NCI-H1694 treated with DMSO at 0.1 percent for 48 hours (cell line): ENCODE results near the gene MIB2.

Experiments used
- DNase-seq: peaks from one replicate; lab custom pipeline; 2025; lab: John Stamatoyannopoulos, UW

Gene MIB2

DNA sequence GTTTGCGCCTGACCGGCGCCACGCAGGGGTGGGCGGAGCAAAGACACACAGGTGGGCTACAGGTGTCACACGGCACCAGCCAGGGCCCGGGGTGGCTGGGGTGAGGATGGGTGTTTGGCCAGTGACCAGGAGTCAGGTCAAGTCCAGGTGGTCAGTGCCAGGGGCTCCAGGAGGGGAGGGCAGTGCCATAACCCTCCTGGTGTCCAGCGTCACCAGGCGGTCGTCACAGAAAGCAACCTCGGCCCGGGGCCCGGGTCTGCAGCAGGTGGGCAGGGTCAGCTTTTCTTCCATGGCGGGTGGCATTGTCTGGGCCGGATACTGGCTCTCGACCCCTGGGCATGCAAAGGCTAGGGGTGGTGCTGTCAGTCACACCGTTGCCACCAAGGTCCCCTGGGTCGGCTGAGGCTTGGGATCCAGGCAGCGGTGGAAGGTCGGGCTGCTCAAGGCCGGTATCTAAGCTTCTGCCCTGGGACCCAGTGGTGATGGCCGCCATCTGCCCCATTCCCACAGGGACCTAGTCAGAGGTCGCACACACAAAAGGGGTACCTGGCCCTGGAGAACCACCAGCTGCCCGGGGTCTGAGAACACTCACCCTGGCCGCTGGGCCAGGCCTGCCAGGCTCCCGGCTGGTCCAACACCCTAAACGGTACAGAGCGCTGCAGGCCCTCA lies 17.1 kb upstream of the MIB2 start:
- no peak for DNase-seq

DNA sequence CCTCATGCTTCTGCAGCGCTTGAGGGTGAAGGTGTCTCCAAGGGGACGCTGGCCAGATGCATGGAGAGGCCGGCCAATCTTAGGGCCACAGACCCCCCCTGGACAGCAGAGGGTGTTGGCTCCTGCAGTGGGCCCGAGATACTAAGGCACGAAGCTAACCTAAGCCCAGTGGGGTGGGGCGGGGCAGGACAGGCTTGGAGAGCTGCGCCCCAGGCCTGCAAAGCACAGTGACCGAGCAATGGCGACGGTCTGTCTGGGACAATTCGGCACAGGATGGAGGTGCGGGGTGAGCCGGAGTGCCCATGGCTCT lies 16.6 kb upstream of the MIB2 start:
- no peak for DNase-seq

DNA sequence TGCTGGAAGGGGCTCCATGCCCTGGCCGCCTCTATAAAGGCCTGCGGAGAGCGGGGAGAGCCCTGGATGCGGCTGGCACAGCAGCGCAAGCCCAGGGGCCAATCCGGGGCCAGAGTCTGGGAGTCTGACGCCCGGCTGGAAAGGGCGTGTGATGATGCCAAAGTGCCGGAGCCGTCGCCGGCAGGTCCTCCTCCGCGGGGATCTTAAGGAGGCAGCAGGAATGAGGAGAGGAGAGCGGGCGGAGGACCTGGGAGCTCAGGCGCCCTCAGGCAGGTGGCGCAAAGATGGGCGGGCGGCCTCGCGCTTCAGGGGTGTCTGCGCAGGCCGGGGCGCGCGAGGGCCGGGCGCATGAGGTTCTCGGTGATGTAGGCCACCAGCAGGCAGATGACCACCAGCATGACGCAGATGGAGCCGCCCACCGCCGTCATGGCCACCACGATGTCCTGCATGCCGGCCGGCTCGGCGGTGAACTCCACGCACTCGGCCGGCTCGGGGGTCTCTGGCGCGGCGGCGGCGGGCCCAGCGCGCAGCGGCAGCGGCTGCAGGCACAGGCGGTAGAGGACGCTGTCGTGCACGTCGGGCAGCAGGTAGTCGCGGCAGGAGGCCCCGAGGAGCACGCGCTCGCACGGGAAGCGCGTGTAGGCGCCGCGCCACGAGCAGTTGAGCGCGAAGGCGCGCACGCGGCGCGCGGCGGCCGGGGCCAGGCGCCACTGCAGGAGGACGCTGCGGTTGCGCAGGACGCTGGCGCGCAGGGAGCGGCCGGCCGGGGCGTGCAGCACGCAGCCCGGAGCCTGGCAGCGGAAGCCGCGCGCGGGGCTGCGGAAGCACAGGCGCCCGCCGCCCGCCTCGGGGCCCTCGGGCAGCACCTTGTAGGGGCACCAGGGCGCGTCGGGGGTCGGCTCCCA lies 16.0 kb upstream of the MIB2 start:
- no peak for DNase-seq

DNA sequence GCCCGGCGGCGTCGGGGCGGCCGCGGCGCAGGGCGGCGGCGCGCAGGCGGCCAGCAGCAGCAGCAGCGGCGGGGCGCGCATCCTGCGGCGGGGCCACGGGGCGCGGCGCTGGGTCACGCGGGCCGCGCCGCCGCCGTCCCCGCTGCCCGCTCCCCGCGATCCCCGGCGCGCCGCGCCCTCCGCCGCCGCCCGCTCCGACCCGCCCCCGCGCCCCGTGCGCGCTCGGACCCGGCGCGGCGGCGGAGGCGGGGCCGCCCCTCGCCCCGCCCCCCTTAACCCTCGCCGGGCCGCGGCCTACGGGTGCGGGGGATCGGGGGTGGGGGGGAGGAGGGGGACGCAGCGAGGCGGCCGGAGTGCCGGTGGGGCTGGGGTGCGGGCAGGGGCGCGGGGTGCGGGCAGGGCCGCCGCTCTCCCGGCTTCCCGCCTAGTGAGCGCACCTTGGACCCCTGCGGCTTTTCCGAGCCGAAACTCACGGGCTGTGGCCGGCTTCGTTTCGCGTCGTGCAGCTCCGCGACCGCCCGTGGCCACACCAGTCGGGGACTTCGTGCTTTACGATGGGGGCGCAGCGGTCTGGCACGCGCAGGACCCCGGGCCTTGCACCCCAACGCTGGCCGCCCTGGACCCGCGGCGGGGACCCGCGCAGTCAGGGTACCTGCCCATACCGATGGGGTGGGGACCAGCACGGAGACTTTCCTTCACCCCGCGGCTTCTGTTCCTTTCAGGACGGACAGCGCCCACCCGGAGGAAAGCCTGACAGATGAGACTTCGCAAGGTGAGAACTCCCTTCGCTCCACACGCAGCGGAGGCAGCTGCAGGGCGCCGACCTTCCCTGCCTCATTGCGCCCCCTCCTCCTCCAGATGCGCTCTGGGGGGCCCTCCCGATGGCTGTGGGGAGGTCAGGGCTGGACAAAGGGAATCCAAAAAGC lies 15.1 kb upstream of the MIB2 start, which contains the start of gene FNDC10:
FNDC10 (minus strand) TSS at position 201 of the 926 bp plus-strand sequence; CDS start at position 81, 120 bp downstream.
- no peak for DNase-seq

DNA sequence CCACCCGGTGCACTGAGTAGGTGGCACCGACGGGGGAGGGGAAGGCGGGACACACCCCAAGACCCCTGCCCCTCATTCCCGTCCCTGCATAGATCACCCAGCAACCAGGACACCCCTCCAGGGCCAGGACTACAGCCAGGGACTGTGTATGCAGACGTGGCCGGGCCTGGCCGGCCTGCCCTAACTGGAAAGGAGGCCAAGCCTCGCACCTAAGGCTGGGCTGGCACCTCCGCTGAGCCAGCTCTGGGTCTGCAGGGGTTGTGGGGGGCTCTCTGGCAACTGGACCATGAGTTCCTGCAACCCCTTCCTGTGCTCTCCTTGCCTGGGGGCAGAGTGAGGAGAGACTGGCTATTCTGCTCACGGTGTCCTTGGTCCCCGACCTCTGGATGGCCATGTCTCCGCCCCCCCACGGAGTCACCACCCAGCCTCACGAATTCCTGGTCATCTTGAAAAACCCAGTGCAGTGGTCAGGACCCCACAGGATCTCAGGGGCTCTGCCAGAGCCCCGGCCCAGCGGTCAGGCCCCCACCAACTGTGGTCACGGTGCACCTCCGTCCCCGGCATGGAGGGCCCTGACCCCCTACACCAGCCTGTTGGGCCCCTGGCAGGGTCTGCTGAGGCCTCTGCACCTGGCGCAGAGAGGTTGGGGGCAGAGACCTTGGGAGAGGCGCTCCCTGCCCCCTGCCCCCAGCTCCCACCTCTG lies 14.3 kb upstream of the MIB2 start:
- no peak for DNase-seq

DNA sequence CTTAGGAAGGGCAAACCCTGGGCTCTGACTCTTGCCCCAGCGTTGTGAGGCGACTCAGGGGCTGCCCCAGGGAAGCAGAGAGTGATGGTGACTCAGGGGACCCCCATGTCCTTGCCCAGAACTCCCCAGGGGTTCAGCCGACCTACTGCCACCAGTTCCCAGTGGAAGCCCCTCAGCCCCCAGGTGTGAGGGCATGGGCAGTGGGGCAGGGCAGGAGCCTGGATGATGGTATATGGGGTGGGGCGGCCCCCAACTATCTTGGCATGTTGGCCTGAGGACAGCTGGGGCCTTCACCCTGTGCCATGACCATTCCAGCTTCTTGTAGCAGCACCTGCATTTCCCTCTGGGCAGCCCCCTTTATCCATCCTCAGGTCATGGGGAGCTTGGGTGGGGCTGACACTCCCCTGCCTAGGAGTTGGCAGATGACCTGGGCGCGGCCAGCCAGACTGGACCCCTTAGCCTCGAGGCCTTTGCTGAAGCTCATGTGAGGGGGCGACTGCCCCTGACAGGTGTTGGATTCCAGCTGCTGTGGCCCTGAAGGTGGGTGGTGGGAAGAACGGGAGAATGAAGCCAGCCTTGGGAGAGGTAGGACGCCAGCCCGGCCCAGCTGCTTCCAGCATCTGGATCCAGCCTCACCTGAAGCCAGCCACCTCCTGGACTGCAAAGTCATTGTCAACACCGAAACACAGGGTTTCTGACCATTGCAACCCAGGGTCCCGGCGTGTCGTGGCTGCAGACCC lies 13.6 kb upstream of the MIB2 start:
- no peak for DNase-seq

DNA sequence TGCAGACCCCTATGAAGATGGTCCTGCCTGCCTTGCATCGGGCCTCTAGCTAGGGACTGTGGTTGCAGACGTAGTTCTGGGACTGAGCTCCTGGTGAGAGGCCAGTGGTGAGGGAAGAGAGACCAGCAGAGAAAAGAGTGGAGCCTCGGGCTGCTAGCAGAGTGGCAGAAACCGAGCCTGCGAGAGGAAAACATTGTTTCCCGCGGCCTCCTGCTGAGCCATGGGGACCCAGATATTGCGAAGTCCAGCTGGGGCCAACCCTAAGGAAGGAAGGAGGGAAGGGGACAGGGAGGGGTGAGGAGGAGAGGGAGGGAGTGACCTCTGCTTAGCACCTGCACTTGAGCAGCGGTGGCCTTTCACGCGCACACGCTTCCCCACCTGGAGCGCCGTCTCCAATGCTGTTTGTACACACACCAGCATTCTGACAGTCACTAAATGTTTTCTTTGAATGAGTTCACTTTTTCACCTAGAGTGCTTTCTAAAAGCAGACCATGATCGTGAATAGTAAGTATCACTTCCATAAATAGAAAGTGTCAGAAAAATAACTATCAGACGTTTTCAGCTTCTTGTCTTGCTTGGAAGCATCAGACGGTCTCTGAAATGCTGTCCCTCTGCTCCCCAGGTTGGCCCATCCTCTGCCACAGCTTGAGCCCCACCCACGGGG lies 12.9 kb upstream of the MIB2 start:
- DNase-seq = no peak

DNA sequence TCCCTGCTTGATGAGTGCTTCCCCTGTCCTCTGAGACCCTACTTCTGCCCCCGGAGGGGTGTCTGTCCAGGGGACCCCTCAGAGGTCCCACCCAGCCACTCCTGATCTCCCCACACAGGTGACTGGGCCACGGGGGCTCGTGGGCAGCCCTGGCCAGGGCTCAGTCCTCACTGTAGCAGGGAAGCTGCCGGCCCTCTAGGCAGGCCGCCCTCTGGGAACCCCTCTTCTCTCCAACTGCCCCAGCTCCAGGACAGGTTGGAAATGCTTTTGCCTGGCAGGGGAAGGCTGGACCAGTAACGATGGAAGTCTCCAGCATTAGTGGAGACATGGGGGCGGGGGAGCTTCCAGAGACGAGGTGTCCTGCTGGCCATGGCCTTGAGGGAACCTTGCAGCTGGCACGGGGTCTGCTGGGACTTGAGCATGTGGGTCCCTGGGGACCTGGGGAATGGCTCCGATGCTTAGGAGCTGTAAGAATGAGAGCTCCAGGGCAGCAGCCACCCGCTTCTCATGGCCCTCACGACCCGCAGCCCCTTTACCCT lies 12.3 kb upstream of the MIB2 start:
- DNase-seq = no peak

DNA sequence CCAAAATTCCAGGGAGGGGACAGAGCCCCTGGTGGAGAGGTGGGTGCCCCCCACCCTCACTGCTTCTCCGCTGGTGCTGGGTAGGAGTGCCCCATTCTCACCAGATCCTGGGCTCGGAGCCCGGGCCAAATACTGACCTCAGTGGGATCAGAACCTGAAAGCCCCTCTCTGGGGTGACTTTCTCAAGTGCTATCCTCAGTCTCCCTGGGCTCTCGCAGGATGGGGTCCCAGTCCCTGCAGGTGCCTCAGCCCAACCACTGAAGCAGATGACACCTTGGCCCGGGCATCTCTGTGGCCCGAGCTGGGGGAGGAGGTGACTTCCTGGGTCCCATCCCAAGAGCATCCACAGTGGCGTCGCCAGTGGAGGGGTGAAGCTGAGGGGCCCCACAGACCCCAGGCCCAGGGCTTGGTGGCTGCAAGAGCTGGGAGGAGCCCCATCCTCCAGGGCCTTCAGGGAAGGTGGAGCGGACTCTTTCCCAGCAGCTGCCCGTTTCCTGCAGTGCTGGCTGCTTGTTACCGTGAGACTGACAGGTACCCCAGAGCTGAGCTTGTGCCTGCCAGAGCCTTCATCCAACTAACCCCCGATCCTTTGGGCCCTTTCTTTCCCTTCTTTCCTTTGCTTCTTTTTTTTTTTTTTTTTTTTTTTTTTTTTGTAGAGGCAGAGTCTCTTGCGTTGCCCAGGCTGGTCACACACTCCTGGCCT lies 11.5 kb upstream of the MIB2 start:
- DNase-seq = no peak

DNA sequence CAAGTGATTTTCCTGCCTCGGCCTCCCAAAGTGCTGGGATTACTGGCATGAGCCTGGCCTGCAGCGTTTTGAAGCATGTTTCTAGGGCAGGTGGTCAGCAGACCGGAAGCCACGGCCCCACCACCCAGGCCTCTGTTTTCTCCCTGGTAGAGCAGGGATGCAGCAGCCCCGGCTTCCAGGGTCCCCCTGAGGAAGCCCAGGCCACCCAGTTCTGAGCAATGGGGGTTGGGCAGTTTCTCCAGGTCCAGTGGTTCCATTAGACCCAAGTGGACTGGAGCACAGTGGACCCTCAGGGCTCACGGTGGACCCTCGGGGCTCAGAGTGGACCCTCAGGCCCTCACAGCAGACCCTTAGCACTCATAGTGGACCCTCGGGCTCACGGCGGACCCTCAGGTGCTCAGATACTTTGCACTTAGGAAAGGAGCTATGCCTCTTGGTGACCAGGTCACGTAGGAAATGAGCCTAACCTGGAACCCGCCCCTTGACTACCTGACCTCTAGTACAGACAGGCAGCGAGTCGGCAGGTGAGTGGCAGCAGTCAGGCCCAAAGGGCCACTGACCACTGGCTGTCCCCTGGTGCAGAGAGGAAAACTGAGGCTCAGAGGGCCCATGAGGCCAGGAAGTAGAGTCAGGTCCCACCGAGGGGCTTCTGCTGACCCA lies 10.8 kb upstream of the MIB2 start:
- DNase-seq = no peak

DNA sequence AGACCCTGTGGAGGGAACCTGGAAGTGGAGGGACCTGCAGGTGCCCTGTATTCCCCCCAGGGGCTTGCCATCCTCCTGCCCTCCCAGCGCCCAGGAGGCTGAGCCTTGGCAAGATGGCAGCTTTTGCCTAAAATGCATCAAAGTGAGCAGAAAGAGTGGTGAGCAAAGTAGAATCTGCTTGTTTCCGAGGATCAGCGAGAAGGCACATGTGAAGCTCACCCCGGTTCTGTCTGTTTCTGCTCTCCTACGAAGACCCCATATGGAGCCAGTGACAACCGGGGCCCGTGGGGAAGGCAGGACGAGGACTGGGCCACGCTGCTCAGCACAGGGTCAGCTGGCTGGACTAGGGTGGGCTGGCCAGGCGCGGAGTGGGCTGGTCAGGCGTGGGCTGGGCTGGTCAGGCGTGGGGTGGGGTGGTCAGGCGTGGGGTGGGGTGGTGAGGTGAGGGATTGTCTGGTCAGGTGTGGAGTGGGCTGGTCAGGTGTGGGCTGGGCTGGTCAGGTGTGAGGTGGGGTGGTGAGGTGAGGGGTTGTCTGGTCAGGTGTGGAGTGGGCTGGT lies 10.2 kb upstream of the MIB2 start:
- DNase-seq = no peak

DNA sequence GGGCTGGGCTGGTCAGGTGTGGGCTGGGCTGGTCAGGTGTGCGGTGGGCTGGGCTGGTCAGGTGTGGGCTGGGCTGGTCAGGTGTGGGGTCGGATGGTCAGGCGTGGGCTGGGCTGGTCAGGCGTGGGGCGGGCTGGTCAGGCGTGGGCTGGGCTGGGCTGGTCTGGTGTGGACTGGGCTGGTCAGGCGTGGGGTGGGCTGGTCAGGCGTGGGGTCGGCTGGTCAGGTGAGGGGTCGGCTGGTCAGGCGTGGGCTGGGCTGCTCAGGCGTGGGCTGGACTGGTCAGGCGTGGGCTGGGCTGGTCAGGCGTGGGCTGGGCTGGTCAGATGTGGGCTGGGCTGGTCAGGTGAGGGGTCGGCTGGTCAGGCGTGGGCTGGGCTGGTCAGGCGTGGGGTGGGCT lies 9.6 kb upstream of the MIB2 start:
- DNase-seq = no peak

DNA sequence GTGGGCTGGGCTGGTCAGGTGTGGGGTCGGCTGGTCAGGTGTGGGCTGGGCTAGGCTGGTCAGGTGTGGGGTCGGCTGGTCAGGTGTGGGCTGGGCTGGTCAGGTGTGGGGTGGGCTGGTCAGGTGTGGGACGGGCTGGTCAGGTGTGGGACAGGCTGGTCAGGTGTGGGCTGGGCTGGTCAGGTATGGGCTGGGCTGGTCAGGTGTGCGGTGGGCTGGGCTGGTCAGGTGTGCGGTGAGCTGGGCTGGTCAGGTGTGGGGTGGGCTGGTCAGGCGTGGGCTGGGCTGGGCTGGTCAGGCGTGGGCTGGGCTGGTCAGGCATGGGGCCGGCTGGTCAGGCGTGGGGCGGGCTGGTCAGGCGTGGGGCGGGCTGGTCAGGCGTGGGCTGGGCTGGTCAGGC lies 9.1 kb upstream of the MIB2 start:
- no peak for DNase-seq

DNA sequence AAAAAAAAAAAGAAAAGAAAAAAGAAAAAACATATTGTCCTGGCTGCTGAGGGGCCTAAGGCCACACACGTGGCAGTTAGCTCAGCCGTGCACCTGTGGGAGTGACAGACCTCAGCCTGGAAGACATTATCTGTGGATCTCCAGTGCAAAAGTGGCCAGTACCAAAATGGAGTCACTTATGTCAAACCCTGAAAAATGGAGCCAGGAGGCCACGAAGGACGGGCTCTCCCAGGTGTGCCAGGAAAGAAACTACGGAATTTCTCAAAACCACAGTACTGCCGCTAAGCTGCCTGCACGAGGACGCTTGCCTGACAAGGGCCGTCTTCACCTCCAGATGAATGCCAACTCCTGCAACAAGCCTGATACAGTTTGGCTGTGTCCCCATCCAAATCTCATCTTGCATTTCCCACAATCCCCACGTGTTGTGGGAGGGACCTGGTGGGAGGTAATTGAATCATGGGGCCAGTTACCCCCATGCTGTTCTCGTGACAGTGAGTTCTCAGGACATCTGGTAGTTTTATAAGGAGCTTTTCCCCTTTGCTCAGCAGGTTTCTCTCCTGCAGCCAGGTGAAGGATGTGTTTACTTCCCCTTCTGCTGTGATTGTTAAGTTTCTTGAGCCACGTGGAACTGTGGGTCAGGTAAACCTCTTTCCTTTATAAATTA lies 5.3 kb upstream of the MIB2 start:
- no peak for DNase-seq

DNA sequence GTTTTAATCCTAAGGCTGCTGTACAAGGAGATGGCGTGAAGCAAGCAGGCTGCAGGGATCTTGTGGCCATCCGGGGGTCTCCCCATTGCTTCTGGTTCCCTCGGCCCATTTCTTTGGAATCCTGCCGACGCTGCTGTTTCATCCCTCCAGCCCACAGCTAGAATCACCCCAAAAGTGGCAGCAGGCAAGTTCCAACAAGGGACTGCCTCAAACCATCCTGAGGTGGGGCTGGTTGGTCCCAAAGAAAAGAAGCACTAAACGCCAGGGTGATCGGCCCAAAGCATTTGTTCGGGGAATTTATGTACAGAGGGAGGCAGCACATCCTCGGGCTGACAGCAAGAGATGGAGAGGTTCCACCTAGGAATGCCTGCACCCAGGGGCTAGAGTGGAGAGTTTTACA lies 4.5 kb upstream of the MIB2 start:
- no peak for DNase-seq

DNA sequence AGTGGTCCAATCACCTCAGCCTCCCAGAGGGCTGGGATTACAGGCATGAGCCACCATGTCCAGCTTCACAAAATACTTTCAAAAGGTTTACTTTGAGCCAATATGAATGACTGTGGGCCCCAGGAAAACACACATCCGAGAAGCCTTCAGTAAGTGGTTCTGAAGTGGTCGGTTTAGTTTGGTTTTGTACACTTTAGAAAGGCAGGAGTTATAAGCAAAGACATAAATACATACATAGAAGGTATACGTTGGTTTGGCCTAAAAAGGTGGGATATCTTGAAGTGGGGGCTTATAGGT lies 3.2 kb upstream of the MIB2 start:
- DNase-seq = no peak

DNA sequence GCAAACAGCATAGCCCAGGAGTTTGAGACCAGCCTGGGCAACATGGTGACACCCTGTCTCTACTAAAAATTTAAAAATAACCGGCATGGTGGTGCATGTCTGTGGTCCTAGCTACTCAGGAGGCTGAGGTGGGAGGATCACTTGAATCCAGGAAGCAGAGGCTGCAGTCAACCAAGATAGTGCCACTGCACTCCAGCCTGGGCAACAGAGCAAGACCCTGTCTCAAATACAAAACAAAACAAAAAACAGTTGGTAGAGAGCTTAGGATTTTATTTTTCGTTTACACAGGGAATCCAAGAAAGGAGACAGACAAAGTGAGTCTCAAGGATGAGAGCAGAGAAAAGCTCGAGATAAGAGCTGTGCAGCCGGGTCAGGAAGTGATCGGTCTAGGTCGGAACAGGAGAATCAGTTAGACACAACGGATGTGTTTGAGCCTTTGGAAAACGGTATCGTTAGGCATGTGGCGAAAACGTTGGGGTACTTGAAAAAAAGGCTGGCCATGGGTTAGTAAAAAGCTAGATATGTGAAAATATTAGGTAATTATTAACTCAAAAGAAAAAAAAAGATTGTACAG lies 1.7 kb upstream of the MIB2 start:
- no peak for DNase-seq
